HEK293 (cell line): ENCODE measurements around the gene GPR83.
"Not testable (repeated sequence)": the region's sequence is repeated elsewhere in the genome, so short reads cannot be mapped to it uniquely, and the experiment has no call there.

ENCODE experiments used
- CTCF ChIA-PET: fragments of 350-600 bp; formaldehyde crosslinking; extraction: SDS; loops from one replicate; lab custom pipeline; 2021; ENCODE audit warnings: antibody characterized with exemption; lab: Yijun Ruan, JAX
- POLR2A ChIA-PET: fragments of 300-600 bp; formaldehyde crosslinking; extraction: SDS; loops from one replicate; lab custom pipeline; 2020; ENCODE audit warnings: antibody characterized with exemption, inconsistent platforms; lab: Yijun Ruan, JAX
- H3K27ac ChIP-seq: fragments of 200-500 bp; sonication (Bioruptor generic); 2 replicates; pipeline ENCODE4 v1.5.1; 2014; ENCODE audit warnings: low read depth, low read length, control low read depth, inconsistent platforms; ENCODE audit errors: extremely low read depth
- H3K36me3 ChIP-seq, 2 experiments: fragments of 200-500 bp in 1 of 2; sonication (Bioruptor generic) in 1 of 2; 1 replicate in 1 of 2; 2 replicates in 1 of 2; pipeline ENCODE4 v1.5.1; 2014 to 2017; ENCODE audit warnings: inconsistent platforms in 2 of 2, low read length in 2 of 2; ENCODE audit not compliant: control insufficient read depth in 2 of 2, insufficient read depth in 1 of 2
- H3K4me1 ChIP-seq: fragments of 200-500 bp; sonication (Bioruptor generic); 2 replicates; pipeline ENCODE4 v1.5.1; 2014; ENCODE audit warnings: mild to moderate bottlenecking, low read length, inconsistent platforms; ENCODE audit not compliant: control insufficient read depth, insufficient read depth
- H3K4me3 ChIP-seq: 2 replicates; pipeline ENCODE4 v1.5.1; 2011; ENCODE audit warnings: low read depth, mild to moderate bottlenecking, control low read depth, low read length, moderate library complexity
- H3K9me3 ChIP-seq: fragments of 200-500 bp; sonication (Bioruptor generic); 2 replicates; pipeline ENCODE4 v1.5.1; 2014; ENCODE audit warnings: low read depth, low read length, inconsistent platforms; ENCODE audit not compliant: control insufficient read depth, insufficient read depth
- GFI1B ChIP-seq: fragments of 450-650 bp; formaldehyde crosslinking; IDR thresholded peaks from 2 replicates; pipeline ENCODE4 v1.5.1; 2016; ENCODE audit warnings: missing biosample characterization, missing genetic modification characterization
- KLF16 ChIP-seq: fragments of 450-650 bp; formaldehyde crosslinking; IDR thresholded peaks from 2 replicates; pipeline ENCODE4 v1.5.1; 2017; ENCODE audit warnings: missing biosample characterization, missing genetic modification characterization
- ZFP69B ChIP-seq: fragments of 450-650 bp; formaldehyde crosslinking; IDR thresholded peaks from 2 replicates; pipeline ENCODE4 v1.5.1; 2016; ENCODE audit warnings: missing biosample characterization, missing genetic modification characterization
- ZNF140 ChIP-seq: fragments of 450-650 bp; formaldehyde crosslinking; IDR thresholded peaks from 2 replicates; pipeline ENCODE4 v1.5.1; 2016; ENCODE audit warnings: missing biosample characterization, missing genetic modification characterization
- ZNF175 ChIP-seq: fragments of 450-650 bp; formaldehyde crosslinking; IDR thresholded peaks from 2 replicates; pipeline ENCODE4 v1.5.1; 2016; ENCODE audit warnings: missing biosample characterization, missing genetic modification characterization
- ZNF366 ChIP-seq: fragments of 450-650 bp; formaldehyde crosslinking; conservative IDR thresholded peaks from 2 replicates; pipeline ENCODE4 v1.5.1; 2016; ENCODE audit warnings: missing biosample characterization, missing genetic modification characterization
- ZNF404 ChIP-seq: fragments of 450-650 bp; formaldehyde crosslinking; IDR thresholded peaks from 2 replicates; pipeline ENCODE4 v1.5.1; 2017; ENCODE audit warnings: missing biosample characterization, missing genetic modification characterization
- ZNF600 ChIP-seq: fragments of 450-650 bp; formaldehyde crosslinking; IDR thresholded peaks from 2 replicates; pipeline ENCODE4 v1.5.1; 2016; ENCODE audit warnings: missing biosample characterization, missing genetic modification characterization
- ZNF610 ChIP-seq: fragments of 450-650 bp; formaldehyde crosslinking; IDR thresholded peaks from 2 replicates; pipeline ENCODE4 v1.5.1; 2016; ENCODE audit warnings: missing biosample characterization, missing genetic modification characterization, borderline replicate concordance
- ZNF660 ChIP-seq: fragments of 450-650 bp; IDR thresholded peaks from 2 replicates; pipeline ENCODE4 v1.5.1; 2018; ENCODE audit warnings: missing biosample characterization, mild to moderate bottlenecking, missing genetic modification characterization
- ZNF768 ChIP-seq: fragments of 450-650 bp; formaldehyde crosslinking; IDR thresholded peaks from 2 replicates; pipeline ENCODE4 v1.5.1; 2018; ENCODE audit warnings: missing biosample characterization, mild to moderate bottlenecking, missing genetic modification characterization
- ZNF776 ChIP-seq: fragments of 450-650 bp; formaldehyde crosslinking; IDR thresholded peaks from 2 replicates; pipeline ENCODE4 v1.5.0; 2017; ENCODE audit warnings: missing biosample characterization, missing genetic modification characterization, borderline replicate concordance
- TF ChIP-seq, protein P1 (sequence below): fragments of 450-650 bp; formaldehyde crosslinking; IDR thresholded peaks from 2 replicates; pipeline ENCODE4 v1.5.1; 2017; ENCODE audit warnings: missing biosample characterization, mild to moderate bottlenecking, missing genetic modification characterization, moderate library complexity
- TF ChIP-seq, protein P2 (sequence below): fragments of 450-650 bp; formaldehyde crosslinking; IDR thresholded peaks from 2 replicates; pipeline ENCODE4 v1.5.1; 2016; ENCODE audit warnings: missing biosample characterization, missing genetic modification characterization

The GPR83 gene

DNA sequence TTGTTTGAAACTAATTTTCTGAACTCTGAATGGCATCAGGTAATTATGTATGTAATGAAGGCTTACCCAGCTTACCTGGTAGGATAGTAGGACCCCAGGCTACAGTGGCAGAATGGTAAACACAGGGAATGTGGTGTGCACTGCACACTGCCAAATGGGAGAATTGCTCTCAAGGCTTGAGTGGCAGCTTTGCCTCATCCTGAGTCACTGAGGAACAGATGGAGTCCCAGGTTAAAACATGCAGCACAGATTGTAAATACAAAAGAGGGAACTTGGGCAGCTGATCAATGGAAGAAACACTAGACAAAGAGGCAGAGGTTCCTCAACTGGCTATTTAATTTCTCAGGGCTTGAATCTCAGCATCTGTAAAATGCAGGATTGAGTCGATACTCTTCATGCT is 24.4 kb downstream of the GPR83 start:
- Histone ChIP-seq H3K4me3 (no peak overlapping the region), H3K4me1 (no peaks in the 10 kb centered on the region), H3K9me3 (no peaks in the 10 kb centered on the region), H3K36me3 (no peaks in the 10 kb centered on the region), H3K27ac (no peak overlapping the region)
- no peak for TF ChIP-seq ZNF140
- TF ChIP-seq ZNF366, result no peak
- no peak for TF ChIP-seq ZNF404 (tag by site-specific recombination)
- no peak for TF ChIP-seq ZFP69B
- no peak for TF ChIP-seq ZNF776
- TF ChIP-seq ZNF660, result no peak
- TF ChIP-seq, protein P1, sequence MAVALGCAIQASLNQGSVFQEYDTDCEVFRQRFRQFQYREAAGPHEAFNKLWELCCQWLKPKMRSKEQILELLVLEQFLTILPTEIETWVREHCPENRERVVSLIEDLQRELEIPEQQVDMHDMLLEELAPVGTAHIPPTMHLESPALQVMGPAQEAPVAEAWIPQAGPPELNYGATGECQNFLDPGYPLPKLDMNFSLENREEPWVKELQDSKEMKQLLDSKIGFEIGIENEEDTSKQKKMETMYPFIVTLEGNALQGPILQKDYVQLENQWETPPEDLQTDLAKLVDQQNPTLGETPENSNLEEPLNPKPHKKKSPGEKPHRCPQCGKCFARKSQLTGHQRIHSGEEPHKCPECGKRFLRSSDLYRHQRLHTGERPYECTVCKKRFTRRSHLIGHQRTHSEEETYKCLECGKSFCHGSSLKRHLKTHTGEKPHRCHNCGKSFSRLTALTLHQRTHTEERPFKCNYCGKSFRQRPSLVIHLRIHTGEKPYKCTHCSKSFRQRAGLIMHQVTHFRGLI (tag by site-specific recombination), result no peak
- TF ChIP-seq, protein P2, sequence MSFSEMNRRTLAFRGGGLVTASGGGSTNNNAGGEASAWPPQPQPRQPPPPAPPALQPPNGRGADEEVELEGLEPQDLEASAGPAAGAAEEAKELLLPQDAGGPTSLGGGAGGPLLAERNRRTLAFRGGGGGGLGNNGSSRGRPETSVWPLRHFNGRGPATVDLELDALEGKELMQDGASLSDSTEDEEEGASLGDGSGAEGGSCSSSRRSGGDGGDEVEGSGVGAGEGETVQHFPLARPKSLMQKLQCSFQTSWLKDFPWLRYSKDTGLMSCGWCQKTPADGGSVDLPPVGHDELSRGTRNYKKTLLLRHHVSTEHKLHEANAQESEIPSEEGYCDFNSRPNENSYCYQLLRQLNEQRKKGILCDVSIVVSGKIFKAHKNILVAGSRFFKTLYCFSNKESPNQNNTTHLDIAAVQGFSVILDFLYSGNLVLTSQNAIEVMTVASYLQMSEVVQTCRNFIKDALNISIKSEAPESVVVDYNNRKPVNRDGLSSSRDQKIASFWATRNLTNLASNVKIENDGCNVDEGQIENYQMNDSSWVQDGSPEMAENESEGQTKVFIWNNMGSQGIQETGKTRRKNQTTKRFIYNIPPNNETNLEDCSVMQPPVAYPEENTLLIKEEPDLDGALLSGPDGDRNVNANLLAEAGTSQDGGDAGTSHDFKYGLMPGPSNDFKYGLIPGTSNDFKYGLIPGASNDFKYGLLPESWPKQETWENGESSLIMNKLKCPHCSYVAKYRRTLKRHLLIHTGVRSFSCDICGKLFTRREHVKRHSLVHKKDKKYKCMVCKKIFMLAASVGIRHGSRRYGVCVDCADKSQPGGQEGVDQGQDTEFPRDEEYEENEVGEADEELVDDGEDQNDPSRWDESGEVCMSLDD (tag by site-specific recombination), result no peak
- TF ChIP-seq ZNF600 (tag by site-specific recombination), result no peak
- no peak for TF ChIP-seq KLF16 (tag by site-specific recombination)
- TF ChIP-seq ZNF610, result no peak
- no peak for TF ChIP-seq GFI1B
- TF ChIP-seq ZNF175 (tag by site-specific recombination), result no peak
- no peak for TF ChIP-seq ZNF768
- CTCF ChIA-PET, result no interaction called here
- POLR2A ChIA-PET, result no interaction called here

DNA sequence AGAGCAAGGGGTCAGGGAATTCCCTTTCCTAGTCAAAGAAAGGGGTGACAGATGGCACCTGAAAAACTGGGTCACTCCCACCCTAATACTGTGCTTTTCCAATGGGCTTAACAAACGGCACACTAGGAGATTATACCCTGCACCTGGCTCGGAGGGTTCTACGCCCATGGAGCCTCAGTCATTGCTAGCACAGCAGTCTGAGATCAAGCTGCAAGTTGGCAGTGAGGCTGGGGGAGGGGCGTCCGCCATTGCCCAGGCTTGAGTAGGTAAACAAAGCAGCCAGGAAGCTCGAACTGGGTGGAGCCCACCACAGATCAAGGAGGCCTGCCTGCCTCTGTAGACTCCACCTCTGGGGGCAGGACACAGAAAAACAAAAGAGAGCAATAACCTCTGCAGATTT is 30.6 kb downstream of the GPR83 start:
- POLR2A ChIA-PET, H3K27ac ChIP-seq, H3K4me1 ChIP-seq, CTCF ChIA-PET, H3K36me3 ChIP-seq, H3K9me3 ChIP-seq, H3K4me3 ChIP-seq: not testable (repeated sequence)

DNA sequence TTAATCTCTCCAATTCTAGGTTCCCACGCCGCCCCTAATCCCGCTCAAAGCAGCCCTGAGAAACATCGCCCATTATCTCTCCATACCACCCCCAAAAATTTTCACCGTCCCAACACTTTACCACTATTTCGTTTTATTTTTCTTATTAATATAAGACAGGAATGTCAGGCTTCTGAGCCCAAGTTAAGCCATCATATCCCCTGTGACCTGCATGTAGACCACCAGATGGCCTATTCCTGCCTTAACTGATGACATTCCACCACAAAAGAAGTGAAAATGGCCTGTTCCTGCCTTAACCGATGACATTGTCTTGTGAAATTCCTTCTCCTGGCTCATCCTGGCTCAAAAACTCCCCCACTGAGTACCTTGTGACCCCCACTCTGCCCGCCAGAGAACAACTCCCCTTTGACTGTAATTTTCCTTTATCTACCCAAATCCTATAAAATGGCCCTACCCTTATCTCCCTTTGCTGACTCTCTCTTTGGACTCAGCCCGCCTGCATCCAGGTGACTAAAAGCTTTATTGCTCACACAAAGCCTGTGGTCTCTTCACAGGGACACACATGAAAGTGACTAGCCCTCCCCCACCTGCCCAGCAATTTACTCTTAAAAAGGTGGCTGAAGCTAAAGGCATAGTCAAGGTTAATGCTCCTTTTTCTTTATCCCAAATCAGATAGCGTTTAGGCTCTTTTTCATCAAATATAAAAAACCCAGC is 50.2 kb downstream of the GPR83 start:
- H3K9me3 ChIP-seq, H3K36me3 ChIP-seq, H3K4me1 ChIP-seq, CTCF ChIA-PET, H3K4me3 ChIP-seq, H3K27ac ChIP-seq, POLR2A ChIA-PET: not testable (repeated sequence)

DNA sequence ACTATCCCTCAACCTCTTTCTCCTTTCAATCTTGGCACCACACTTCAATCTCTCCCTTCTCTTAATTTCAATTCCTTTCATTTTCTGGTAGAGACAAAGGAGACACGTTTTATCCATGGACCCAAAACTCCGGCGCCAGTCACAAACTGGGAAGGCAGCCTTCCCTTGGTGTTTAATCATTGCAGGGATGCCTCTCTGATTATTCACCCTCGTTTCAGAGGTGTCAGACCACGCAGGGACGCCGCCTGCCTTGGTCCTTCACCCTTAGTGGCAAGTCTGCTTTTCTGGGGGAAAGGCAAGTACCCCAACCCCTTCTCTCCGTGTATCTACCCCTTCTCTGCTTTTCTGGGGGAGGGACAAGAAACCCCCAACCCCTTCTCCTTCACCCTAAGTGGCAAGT is 54.9 kb downstream of the GPR83 start:
- H3K4me3 ChIP-seq, H3K9me3 ChIP-seq, H3K36me3 ChIP-seq, H3K4me1 ChIP-seq, POLR2A ChIA-PET, H3K27ac ChIP-seq, CTCF ChIA-PET: not testable (repeated sequence)
